NCI-H2196 (cell line): ENCODE measurements around the gene SACM1L.
"Not testable (repeated sequence)": the region's sequence is repeated elsewhere in the genome, so short reads cannot be mapped to it uniquely, and the experiment has no call there.

Experiments used
- DNase-seq: peaks from one replicate; lab custom pipeline; 2025; ENCODE audit not compliant: unreplicated experiment; lab: John Stamatoyannopoulos, UW

SACM1L gene

GRCh38 chr3:45666757-45667431, 22.3 kb upstream of the SACM1L start:
- DNase-seq: no peak

- DNase-seq: no peak
Observed at GRCh38 chr3:45667569-45667934, 21.6 kb upstream of the SACM1L start.

GRCh38 chr3:45670436-45670835, 18.8 kb upstream of the SACM1L start:
- DNase-seq: no peak

- DNase-seq: no peak
Observed at GRCh38 chr3:45670991-45671390, 18.2 kb upstream of the SACM1L start.

GRCh38 chr3:45673273-45673672, 15.9 kb upstream of the SACM1L start:
- no peak for DNase-seq

GRCh38 chr3:45676325-45677032, 12.7 kb upstream of the SACM1L start:
- DNase-seq: no peak

- no peak for DNase-seq
Observed at GRCh38 chr3:45677033-45677446, 12.2 kb upstream of the SACM1L start.

- no peak for DNase-seq
Observed at GRCh38 chr3:45677841-45678240, 11.4 kb upstream of the SACM1L start.

GRCh38 chr3:45679805-45680204, 9.4 kb upstream of the SACM1L start:
- no peak for DNase-seq

- no peak for DNase-seq
Observed at GRCh38 chr3:45681221-45681620, 8.0 kb upstream of the SACM1L start.

GRCh38 chr3:45681846-45682245, 7.3 kb upstream of the SACM1L start:
- DNase-seq: no peak

GRCh38 chr3:45682311-45682710, 6.9 kb upstream of the SACM1L start:
- no peak for DNase-seq

GRCh38 chr3:45682786-45683185, 6.4 kb upstream of the SACM1L start:
- no peak for DNase-seq

GRCh38 chr3:45683417-45684326, 5.5 kb upstream of the SACM1L start:
- DNase-seq: no peak

- no peak for DNase-seq
Observed at GRCh38 chr3:45684327-45684892, 4.8 kb upstream of the SACM1L start.

GRCh38 chr3:45685722-45686121, 3.5 kb upstream of the SACM1L start:
- DNase-seq: not testable (repeated sequence)

GRCh38 chr3:45686850-45687249, 2.3 kb upstream of the SACM1L start:
- DNase-seq: no peak

GRCh38 chr3:45687828-45688193, 1.4 kb upstream of the SACM1L start:
- DNase-seq: no peak

GRCh38 chr3:45688194-45688881, 858 bp upstream of the SACM1L start:
- peak; percentile 40 for DNase-seq

- DNase-seq: no peak
Observed at GRCh38 chr3:45689787-45690145, 570 bp downstream of the SACM1L start.
